Endothelial cell of umbilical vein (primary cell): ENCODE results near the gene NFIA. TPM values are rescaled to one million over a fixed set of nuclear protein-coding genes. Genes with fewer than 3 reads are reported as not detected.

Experiments
- BruUV-seq: library from RNA; stranded (reverse); fragments of 400-500 nt; replicated peaks from 2 replicates; lab custom pipeline; 2021; lab: Mats Ljungman, UMichigan
- CTCF ChIA-PET: fragments of 300-600, 350-600 bp; sonication (Branson Sonifier 250); formaldehyde crosslinking; loops from one replicate; lab custom pipeline; 2021; ENCODE audit warnings: antibody characterized with exemption, inconsistent platforms; lab: Charles Lee
- POLR2A ChIA-PET: fragments of 300-600, 350-600 bp; sonication (Branson Sonifier 250); formaldehyde crosslinking; loops from one replicate; lab custom pipeline; 2021; ENCODE audit warnings: antibody characterized with exemption, inconsistent platforms; lab: Charles Lee
- DNase-seq: peaks from one replicate; pipeline ENCODE4 v3.0.0-alpha.2; 2011; ENCODE audit warnings: low read depth, low spot score
- FAIRE-seq: peaks from 2 replicates; lab custom pipeline; 2011; peaks lifted over from hg19 to GRCh38; lab: Jason Lieb, UNC
- H2AFZ ChIP-seq: 2 replicates; pipeline ENCODE4 v1.6.0; 2012; ENCODE audit warnings: low read depth, low read length, control low read depth, inconsistent platforms
- H3K27ac ChIP-seq: 2 replicates; pipeline ENCODE4 v1.5.1; 2011; ENCODE audit warnings: low read depth, mild to moderate bottlenecking, control low read depth, low read length, moderate library complexity; ENCODE audit not compliant: insufficient read depth
- H3K27me3 ChIP-seq, 2 experiments: 2 replicates each; pipeline versions ENCODE4 v1.6.0 to v1.6.1; 2011; ENCODE audit warnings: low read length in 2 of 2, mixed read lengths in 1 of 2; ENCODE audit not compliant: control insufficient read depth in 2 of 2, insufficient read depth in 2 of 2
- H3K36me3 ChIP-seq, 2 experiments: 2 replicates in 1 of 2; 3 replicates in 1 of 2; pipeline ENCODE4 v1.5.1; 2011; ENCODE audit warnings: low read length in 2 of 2, mild to moderate bottlenecking in 1 of 2, moderate library complexity in 1 of 2; ENCODE audit not compliant: control insufficient read depth in 2 of 2, insufficient read depth in 2 of 2; ENCODE audit errors: extremely low read depth in 1 of 2
- H3K4me1 ChIP-seq: 3 replicates; pipeline ENCODE4 v1.5.1; 2011; ENCODE audit warnings: mild to moderate bottlenecking, low read length; ENCODE audit not compliant: control insufficient read depth, insufficient read depth; ENCODE audit errors: extremely low read depth
- H3K4me2 ChIP-seq: 2 replicates; pipeline ENCODE4 v1.6.1; 2011; ENCODE audit warnings: low read length, control low read depth, mixed read lengths; ENCODE audit not compliant: insufficient read depth
- H3K4me3 ChIP-seq, 3 experiments: fragments of 200-600 bp in 1 of 3; sonication (generic), shearing (Covaris generic) in 1 of 3; replicated peaks in 1 of 3; 2 replicates each; pipeline ENCODE4 v1.5.1; 2011 to 2016; ENCODE audit warnings: control low read depth in 3 of 3, low read length in 3 of 3, mild to moderate bottlenecking in 2 of 3, inconsistent platforms in 1 of 3, low read depth in 1 of 3, moderate library complexity in 1 of 3; ENCODE audit not compliant: insufficient read depth in 1 of 3
- H3K79me2 ChIP-seq: 2 replicates; pipeline ENCODE4 v1.6.0; 2012; ENCODE audit warnings: low read length, inconsistent platforms; ENCODE audit not compliant: control insufficient read depth, insufficient read depth
- H3K9ac ChIP-seq: replicated peaks from 2 replicates; pipeline ENCODE3; 2011; ENCODE audit warnings: low read length, control low read depth; ENCODE audit not compliant: insufficient read depth; ENCODE audit errors: extremely low read depth
- H3K9me1 ChIP-seq: replicated peaks from 3 replicates; pipeline ENCODE4 v1.6.0; 2011; ENCODE audit warnings: mild to moderate bottlenecking, low read length; ENCODE audit not compliant: control insufficient read depth, insufficient read depth; ENCODE audit errors: extremely low read depth
- H3K9me3 ChIP-seq: replicated peaks from 2 replicates; pipeline ENCODE4 v1.5.1; 2012; ENCODE audit warnings: low read length, inconsistent platforms; ENCODE audit not compliant: control insufficient read depth, insufficient read depth
- H4K20me1 ChIP-seq: replicated peaks from 2 replicates; pipeline ENCODE3; 2011; ENCODE audit warnings: mild to moderate bottlenecking, low read length; ENCODE audit not compliant: control insufficient read depth, insufficient read depth; ENCODE audit errors: extremely low read depth
- CTCF ChIP-seq, 2 donors: IDR thresholded peaks; 1 replicate in 1 of 2; 2 replicates in 1 of 2; pipeline ENCODE4 v1.5.1; 2011; ENCODE audit warnings: low read length in 2 of 2, mild to moderate bottlenecking in 2 of 2, moderate library complexity in 2 of 2, control low read depth in 1 of 2, inconsistent platforms in 1 of 2, low read depth in 1 of 2; ENCODE audit not compliant: insufficient read depth in 1 of 2; ENCODE audit errors: extremely low read depth in 1 of 2
- EZH2 ChIP-seq: IDR thresholded peaks from 2 replicates; pipeline ENCODE4 v1.6.1; 2012; ENCODE audit warnings: borderline replicate concordance, low read depth, mild to moderate bottlenecking, moderate library complexity, low read length, inconsistent platforms; ENCODE audit not compliant: severe bottlenecking
- FOS ChIP-seq: IDR thresholded peaks from 2 replicates; pipeline ENCODE4 v1.6.1; 2011; ENCODE audit warnings: mild to moderate bottlenecking, low read length, moderate library complexity, borderline replicate concordance; ENCODE audit not compliant: insufficient read depth
- GATA2 ChIP-seq: IDR thresholded peaks from 2 replicates; pipeline ENCODE4 v1.7.0; 2011; ENCODE audit warnings: low read depth, mild to moderate bottlenecking, moderate library complexity, mixed read lengths, low read length; ENCODE audit not compliant: insufficient read length, insufficient read depth
- JUN ChIP-seq: IDR thresholded peaks from 2 replicates; pipeline ENCODE4 v1.6.1; 2011; ENCODE audit warnings: borderline replicate concordance, low read depth; ENCODE audit not compliant: insufficient read length, insufficient read depth
- MAX ChIP-seq: IDR thresholded peaks from 2 replicates; pipeline ENCODE4 v1.6.1; 2011; ENCODE audit not compliant: insufficient read depth, insufficient read length
- MYC ChIP-seq: IDR thresholded peaks from one replicate; pipeline ENCODE4 v1.6.1; 2011; ENCODE audit warnings: mild to moderate bottlenecking, low read depth, low read length
- POLR2A ChIP-seq: IDR thresholded peaks from 2 replicates; pipeline ENCODE4 v1.6.1; 2012; ENCODE audit warnings: low read depth, mild to moderate bottlenecking, control low read depth, low read length
- POLR2AphosphoS5 ChIP-seq: IDR thresholded peaks from 2 replicates; pipeline ENCODE4 v1.6.1; 2012; ENCODE audit warnings: low read depth, mild to moderate bottlenecking, control low read depth, low read length, moderate library complexity; ENCODE audit not compliant: insufficient read depth
- dilution Hi-C: fragments of 300-500 bp; cut with MboI; formaldehyde crosslinking; loops from one replicate; pipeline ENCODE4 v1.15.0; 2019; ENCODE audit warnings: low sequenced_read_pairs; ENCODE audit not compliant: extremely low pct_ligation_motif_present
- intact Hi-C: fragments of 100-400 bp; cut with micrococcal nuclease; formaldehyde crosslinking; loops from one replicate; pipeline ENCODE4 v1.10.0; 2022
- polyA plus RNA-seq, 4 experiments: library from polyadenylated mRNA; depleted of rRNA in 3 of 4; stranded (reverse) in 3 of 4; unstranded in 1 of 4; fragments of >200 nt; gene quantifications; 2 replicates each; pipeline versions ENCODE4 v1.2.1 to v1.2.3, GENCODE V29; 2011 to 2012; ENCODE audit warnings: missing spikeins in 1 of 4
- total RNA-seq: library from RNA; stranded (reverse); gene quantifications from 2 replicates; pipeline ENCODE4 v1.2.3, GENCODE V29; 2021

Gene NFIA
- total and polyA plus RNA-seq, 2 donors (not counting 3 experiments of a cell fraction or from before 2014, with no cell fraction given) = 25.5 to 47.0 TPM

GRCh38 chr1:61120998-61121397 is 38.6 kb downstream of the NFIA start:
- FAIRE-seq = no peak
- Histone ChIP-seq H4K20me1 (no peaks in the 10 kb centered on the region), H3K9me3 (no peaks in the 10 kb centered on the region), H3K4me2 (no peak overlapping the region), H3K4me1 (no peaks in the 10 kb centered on the region), H3K27me3 (no peaks in the 10 kb centered on the region), H2AFZ (no peak overlapping the region), H3K9ac (no peak overlapping the region), H3K36me3 (no peaks in the 10 kb centered on the region), H3K4me3 (no peak overlapping the region), H3K27ac (no peak overlapping the region), H3K79me2 (peaks cover 18% of the 10 kb centered on the region), H3K9me1 (no peaks in the 10 kb centered on the region)
- intact Hi-C loops (no loop called here), dilution Hi-C loops (no loop called here)
- CTCF ChIA-PET = interaction anchor here (0.5 to 2.6 kb wide), 3 partner anchors 10 to 71 kb away, joined by 4 to 7 read pairs (median 4); no protein-coding TSS in a partner anchor
- no peak for DNase-seq
- no peak for TF ChIP-seq MYC
- TF ChIP-seq POLR2AphosphoS5 = no peak
- POLR2A ChIA-PET = no interaction called here
- no TSS peak for BruUV-seq

GRCh38 chr1:61121631-61122030 is 39.3 kb downstream of the NFIA start:
- H4K20me1 ChIP-seq = no peaks in the 10 kb centered on the region
- H3K4me3 ChIP-seq = no peak overlapping the region
- no peaks in the 10 kb centered on the region for H3K4me1 ChIP-seq
- no peaks in the 10 kb centered on the region for H3K36me3 ChIP-seq
- no peak overlapping the region for H3K9ac ChIP-seq
- H3K9me3 ChIP-seq = no peaks in the 10 kb centered on the region
- no peak overlapping the region for H3K27ac ChIP-seq
- H3K27me3 ChIP-seq = no peaks in the 10 kb centered on the region
- H3K79me2 ChIP-seq = peaks cover 15% of the 10 kb centered on the region
- H2AFZ ChIP-seq = no peak overlapping the region
- dilution Hi-C loops (no loop called here), intact Hi-C loops (no loop called here)
- POLR2A ChIA-PET = no interaction called here
- H3K9me1 ChIP-seq = no peaks in the 10 kb centered on the region
- no peak for DNase-seq
- TF ChIP-seq POLR2A (no peak), EZH2 (no peak), GATA2 (no peak), CTCF (IDR thresholded peaks at IDR 0.05; ENCODE audit: extremely low read depth in 1 of 2, insufficient read depth in 1 of 2, low read depth in 1 of 2, low read length in 2 of 2) (no peak), FOS (no peak), MYC (no peak), JUN (no peak), MAX (no peak), POLR2AphosphoS5 (no peak)
- H3K4me2 ChIP-seq = no peak overlapping the region
- FAIRE-seq = no peak
- CTCF ChIA-PET = interaction anchor here (0.5 to 2.6 kb wide), 3 partner anchors 10 to 72 kb away, joined by 4 to 7 read pairs (median 4); no protein-coding TSS in a partner anchor
- no TSS peak for BruUV-seq
